RWPE2 (cell line): ENCODE results near the gene FUZ.
A peak's percentile ranks its signal among the peaks of the same experiment; 100 is the strongest.

Experiments
- ATAC-seq: fragments of 200-7000 bp; cut with Tn5 transposase; 3 replicates; pipeline ENCODE4 v1.9.1; 2021; ENCODE audit warnings: low read depth
- DNase-seq: peaks from one replicate; pipeline ENCODE4 v3.0.0-alpha.2; 2020; ENCODE audit warnings: low spot score
- H3K27ac ChIP-seq: fragments of 450-650 bp; 2 replicates; pipeline ENCODE4 v1.5.1; 2017; ENCODE audit warnings: mild to moderate bottlenecking; ENCODE audit not compliant: poor library complexity, severe bottlenecking
- H3K27me3 ChIP-seq: fragments of 250-450 bp; sonication (Bioruptor Pico); 2 replicates; pipeline ENCODE4 v1.5.1; 2021; ENCODE audit warnings: mild to moderate bottlenecking, moderate library complexity; ENCODE audit not compliant: insufficient read depth, poor library complexity, severe bottlenecking
- H3K36me3 ChIP-seq: fragments of 250-450 bp; sonication (Bioruptor Pico); 2 replicates; pipeline ENCODE4 v1.5.1; 2020; ENCODE audit warnings: low read depth, mild to moderate bottlenecking, moderate library complexity
- H3K4me1 ChIP-seq: fragments of 250-450 bp; sonication (Bioruptor Pico); 2 replicates; pipeline ENCODE4 v1.5.1; 2021; ENCODE audit warnings: mild to moderate bottlenecking, moderate library complexity; ENCODE audit not compliant: insufficient read depth, poor library complexity, severe bottlenecking
- H3K4me3 ChIP-seq: fragments of 250-450 bp; sonication (Bioruptor Pico); 2 replicates; pipeline ENCODE4 v1.5.1; 2021; ENCODE audit warnings: mild to moderate bottlenecking, moderate library complexity; ENCODE audit not compliant: severe bottlenecking
- H3K9me3 ChIP-seq: fragments of 250-450 bp; sonication (Bioruptor Pico); 2 replicates; pipeline ENCODE4 v1.5.1; 2021; ENCODE audit warnings: mild to moderate bottlenecking, moderate library complexity; ENCODE audit not compliant: severe bottlenecking
- CTCF ChIP-seq: fragments of 450-650 bp; IDR thresholded peaks from one replicate; pipeline ENCODE4 v1.5.1; 2017; ENCODE audit warnings: mild to moderate bottlenecking, moderate library complexity; ENCODE audit not compliant: poor library complexity, severe bottlenecking

The FUZ gene

GRCh38 chr19:49795615-49796014 is 17.5 kb downstream of the FUZ start:
- TF ChIP-seq CTCF: no peak
- Histone ChIP-seq H3K4me1 (no peaks in the 10 kb centered on the region), H3K27ac (no peak overlapping the region), H3K4me3 (no peak overlapping the region), H3K36me3 (peaks cover 67% of the 10 kb centered on the region), H3K27me3 (no peaks in the 10 kb centered on the region), H3K9me3 (no peaks in the 10 kb centered on the region)
- no peak for ATAC-seq
- peak; percentile 51 for DNase-seq

GRCh38 chr19:49793561-49793840 is 19.6 kb downstream of the FUZ start:
- Histone ChIP-seq H3K4me1 (no peaks in the 10 kb centered on the region), H3K9me3 (no peaks in the 10 kb centered on the region), H3K27ac (no peak overlapping the region), H3K4me3 (no peak overlapping the region), H3K36me3 (peaks cover 53% of the 10 kb centered on the region), H3K27me3 (no peaks in the 10 kb centered on the region)
- no peak for DNase-seq
- ATAC-seq: no peak
- TF ChIP-seq CTCF: no peak

GRCh38 chr19:49792829-49793560 is 20.1 kb downstream of the FUZ start:
- no peak overlapping the region for H3K27ac ChIP-seq
- no peaks in the 10 kb centered on the region for H3K4me1 ChIP-seq
- TF ChIP-seq CTCF: no peak
- no peaks in the 10 kb centered on the region for H3K27me3 ChIP-seq
- peaks cover 55% of the 10 kb centered on the region for H3K36me3 ChIP-seq
- H3K9me3 ChIP-seq: no peaks in the 10 kb centered on the region
- H3K4me3 ChIP-seq: no peak overlapping the region
- ATAC-seq (no peak), DNase-seq (peak; percentile 68)

GRCh38 chr19:49791776-49792445 is 21.2 kb downstream of the FUZ start:
- H3K9me3 ChIP-seq: no peaks in the 10 kb centered on the region
- H3K36me3 ChIP-seq: peaks cover 52% of the 10 kb centered on the region
- H3K4me3 ChIP-seq: no peak overlapping the region
- no peak for TF ChIP-seq CTCF
- ATAC-seq (no peak), DNase-seq (peak; percentile 58)
- H3K27me3 ChIP-seq: no peaks in the 10 kb centered on the region
- no peaks in the 10 kb centered on the region for H3K4me1 ChIP-seq
- H3K27ac ChIP-seq: no peak overlapping the region

GRCh38 chr19:49790866-49791265 is 22.2 kb downstream of the FUZ start:
- TF ChIP-seq CTCF: no peak

More at GRCh38 chr19:49790866-49791265, 22.2 kb downstream of the FUZ start:
- ATAC-seq (no peak), DNase-seq (no peak)
- no peaks in the 10 kb centered on the region for H3K9me3 ChIP-seq
- H3K4me3 ChIP-seq: no peak overlapping the region
- no peaks in the 10 kb centered on the region for H3K27me3 ChIP-seq
- no peak overlapping the region for H3K27ac ChIP-seq
- H3K4me1 ChIP-seq: no peaks in the 10 kb centered on the region
- peaks cover 41% of the 10 kb centered on the region for H3K36me3 ChIP-seq
